Mucosa of descending colon (tissue), 3 donors: Measurements from ENCODE around the gene SRRD. TPM values are rescaled to one million over a fixed set of nuclear protein-coding genes. Genes with fewer than 3 reads are reported as not detected.

Experiments
- ATAC-seq: fragments of 200-7000 bp; cut with Tn5 transposase; one replicate; pipeline ENCODE4 v1.9.1; 2020; ENCODE audit warnings: mild to moderate bottlenecking, moderate library complexity
- DNase-seq, 3 donors: peaks; one replicate each; pipeline ENCODE4 v3.0.0-alpha.2; 2020
- H3K36me3 ChIP-seq: fragments of 200-600 bp; one replicate; pipeline ENCODE4 v1.8.0; 2021; ENCODE audit warnings: low read depth, mild to moderate bottlenecking
- H3K4me1 ChIP-seq: fragments of 200-600 bp; one replicate; pipeline ENCODE4 v1.8.0; 2021; ENCODE audit warnings: low read depth, mild to moderate bottlenecking
- H3K4me3 ChIP-seq: fragments of 200-600 bp; one replicate; pipeline ENCODE4 v1.8.0; 2021; ENCODE audit warnings: mild to moderate bottlenecking
- H3K9me3 ChIP-seq: fragments of 200-600 bp; one replicate; pipeline ENCODE4 v1.8.0; 2021; ENCODE audit warnings: mild to moderate bottlenecking
- intact Hi-C, 2 donors: fragments of 100-400 bp; cut with DNase I in 1 of 2; cut with micrococcal nuclease in 1 of 2; formaldehyde crosslinking; loops; one replicate each; pipeline versions ENCODE4 v1.11.0 to v1.11.1; 2022; cut with DNase I, micrococcal nuclease
- total RNA-seq, 3 donors: library from RNA; stranded (reverse); fragmentation: NEBNext Ultra II Directional in 2 of 3; extraction: Animal tissue kit (Norgen Biotek cat#: 25700) in 2 of 3; gene quantifications; one replicate each; pipeline versions ENCODE4 v1.2.1 to v1.2.4, GENCODE V29; 2021 to 2023
- TF ChIP-seq, protein P1 (sequence below): fragments of 200-600 bp; IDR thresholded peaks from one replicate; pipeline ENCODE4 v1.8.0; 2022; ENCODE audit warnings: antibody characterized with exemption, mild to moderate bottlenecking
- donor health status: DM: no; HTN: no; CAD: no; lungs with moderate emphysema.
- donor health status: DM: no; HTN: no; CAD: no.
- donor health status: DM: no; HTN: yes; CAD: no.

SRRD gene
- total RNA-seq, 3 donors from 2014 or later = 11.1 to 19.1 (median 11.2) TPM

- Histone ChIP-seq H3K4me1 (no peaks in the 10 kb centered on the region), H3K4me3 (no peak overlapping the region), H3K36me3 (peaks cover 27% of the 10 kb centered on the region), H3K9me3 (no peaks in the 10 kb centered on the region)
- no peak for ATAC-seq
- DNase-seq = no peak
- TF ChIP-seq, protein P1, sequence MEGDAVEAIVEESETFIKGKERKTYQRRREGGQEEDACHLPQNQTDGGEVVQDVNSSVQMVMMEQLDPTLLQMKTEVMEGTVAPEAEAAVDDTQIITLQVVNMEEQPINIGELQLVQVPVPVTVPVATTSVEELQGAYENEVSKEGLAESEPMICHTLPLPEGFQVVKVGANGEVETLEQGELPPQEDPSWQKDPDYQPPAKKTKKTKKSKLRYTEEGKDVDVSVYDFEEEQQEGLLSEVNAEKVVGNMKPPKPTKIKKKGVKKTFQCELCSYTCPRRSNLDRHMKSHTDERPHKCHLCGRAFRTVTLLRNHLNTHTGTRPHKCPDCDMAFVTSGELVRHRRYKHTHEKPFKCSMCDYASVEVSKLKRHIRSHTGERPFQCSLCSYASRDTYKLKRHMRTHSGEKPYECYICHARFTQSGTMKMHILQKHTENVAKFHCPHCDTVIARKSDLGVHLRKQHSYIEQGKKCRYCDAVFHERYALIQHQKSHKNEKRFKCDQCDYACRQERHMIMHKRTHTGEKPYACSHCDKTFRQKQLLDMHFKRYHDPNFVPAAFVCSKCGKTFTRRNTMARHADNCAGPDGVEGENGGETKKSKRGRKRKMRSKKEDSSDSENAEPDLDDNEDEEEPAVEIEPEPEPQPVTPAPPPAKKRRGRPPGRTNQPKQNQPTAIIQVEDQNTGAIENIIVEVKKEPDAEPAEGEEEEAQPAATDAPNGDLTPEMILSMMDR = no peak
- intact Hi-C loops = no loop called here
Measured at GRCh38 chr22:26499188-26499703, 15.6 kb downstream of the SRRD start.

GRCh38 chr22:26501996-26502395 lies 18.3 kb downstream of the SRRD start:
- H3K4me3 ChIP-seq = no peak overlapping the region

DNA sequence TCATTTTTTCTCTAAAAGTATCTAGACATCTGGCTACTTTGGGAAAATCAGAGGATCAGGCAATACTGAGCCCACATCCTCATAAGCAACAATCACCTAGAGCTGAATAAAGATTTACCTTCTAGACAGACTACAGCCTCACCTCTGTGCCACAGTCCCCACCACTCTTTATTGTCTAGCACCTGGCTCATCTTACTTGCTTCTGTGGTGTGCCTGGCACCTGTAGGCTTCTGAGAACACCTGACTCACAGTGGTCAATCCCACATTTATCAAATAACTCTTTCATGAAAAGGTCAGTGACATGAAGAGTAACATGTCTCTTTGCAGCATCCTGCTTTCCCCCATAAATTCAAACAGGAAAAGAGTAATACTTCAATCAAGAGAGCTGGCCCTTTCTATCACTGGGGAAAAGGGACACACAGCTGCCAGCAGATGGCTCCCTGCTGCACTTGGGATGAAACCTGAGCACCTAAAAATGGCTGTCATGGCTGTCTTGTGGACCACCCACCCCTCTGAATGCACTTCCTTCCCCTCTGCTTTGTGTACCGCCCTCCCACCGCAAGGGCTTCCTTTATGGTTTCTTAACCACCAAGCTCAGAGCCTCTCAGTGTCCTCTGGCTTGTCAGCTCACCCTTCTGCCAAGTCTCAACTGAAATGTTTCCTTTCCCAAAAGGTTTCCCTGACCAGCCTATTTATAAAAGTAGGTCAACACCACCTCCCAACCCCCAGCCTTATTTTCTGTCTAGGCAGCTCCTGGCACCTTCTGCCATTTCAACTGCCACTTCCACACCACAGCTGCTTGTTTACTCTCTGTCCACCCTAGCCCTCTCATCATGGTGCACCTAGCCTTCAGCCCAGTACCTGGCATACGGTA lies 19.2 kb downstream of the SRRD start:
- no peak overlapping the region for H3K4me3 ChIP-seq
- H3K36me3 ChIP-seq = peaks cover 22% of the 10 kb centered on the region
- TF ChIP-seq, protein P1 = no peak
- ATAC-seq (peak; percentile 75), DNase-seq (peak in 2 of 3 donors; percentile 50 to 51)
- H3K9me3 ChIP-seq = no peaks in the 10 kb centered on the region
- H3K4me1 ChIP-seq = no peaks in the 10 kb centered on the region
- intact Hi-C loops = no loop called here

More at GRCh38 chr22:26501996-26502395, 18.3 kb downstream of the SRRD start:
- Histone ChIP-seq H3K4me1 (no peaks in the 10 kb centered on the region), H3K36me3 (peaks cover 20% of the 10 kb centered on the region), H3K9me3 (no peaks in the 10 kb centered on the region)
- TF ChIP-seq, protein P1 = no peak
- ATAC-seq = no peak
- intact Hi-C loops = no loop called here
- no peak for DNase-seq

DNA sequence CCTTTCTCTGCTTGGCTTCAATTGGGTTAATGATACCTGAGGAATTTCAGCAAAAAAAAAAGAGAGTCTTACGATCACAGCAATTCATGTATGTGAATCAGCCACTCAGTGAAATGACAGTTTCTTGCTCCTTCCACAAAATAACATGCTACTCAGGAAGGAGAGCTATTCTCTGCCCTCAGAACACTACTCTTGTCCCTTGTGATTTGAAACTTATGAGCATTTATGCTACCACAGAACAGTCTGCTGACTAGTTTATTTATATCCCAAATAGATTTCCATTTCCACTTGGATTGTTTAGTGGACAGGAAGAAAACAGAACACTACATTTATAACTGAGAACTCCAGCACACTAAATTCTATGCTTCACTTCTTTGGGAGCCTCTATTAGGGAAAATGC lies 20.1 kb downstream of the SRRD start:
- H3K36me3 ChIP-seq = peaks cover 20% of the 10 kb centered on the region
- TF ChIP-seq, protein P1 = no peak
- ATAC-seq (no peak), DNase-seq (no peak)
- H3K9me3 ChIP-seq = no peaks in the 10 kb centered on the region
- intact Hi-C loops = no loop called here
- H3K4me3 ChIP-seq = no peak overlapping the region
- no peaks in the 10 kb centered on the region for H3K4me1 ChIP-seq

GRCh38 chr22:26508148-26508547 lies 24.5 kb downstream of the SRRD start:
- Histone ChIP-seq H3K9me3 (no peaks in the 10 kb centered on the region), H3K4me3 (no peak overlapping the region), H3K36me3 (peaks cover 3% of the 10 kb centered on the region), H3K4me1 (peaks cover 12% of the 10 kb centered on the region)
- ATAC-seq = no peak
- DNase-seq = no peak
- TF ChIP-seq, protein P1 = no peak
- intact Hi-C loops = no loop called here
